ENCODE data around the gene CMPK2. TPM values are rescaled to one million over a fixed set of nuclear protein-coding genes. Genes with fewer than 3 reads are reported as not detected.

The CMPK2 gene
- total and polyA plus RNA-seq, 7 donors, result 1.8 to 26.1 (median 9.3) TPM

DNA sequence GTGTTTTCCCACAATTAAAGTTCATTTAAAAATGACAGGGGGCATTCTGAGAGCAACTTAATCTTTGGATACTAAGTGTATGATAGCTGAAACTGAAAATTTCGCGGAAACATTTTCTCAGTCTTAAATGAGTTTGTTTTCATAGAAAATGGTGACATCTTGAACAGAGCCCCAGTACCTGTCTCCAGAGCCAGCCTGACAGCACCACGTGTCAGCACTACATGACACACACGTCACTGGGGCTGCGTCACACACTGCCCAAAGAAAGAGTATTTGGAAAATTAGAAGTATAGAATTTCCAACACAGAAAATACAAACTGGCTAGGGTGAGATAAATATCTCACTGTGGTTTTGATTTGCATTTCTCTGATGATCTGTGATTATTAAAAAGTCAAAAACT, 50.8 kb downstream of the CMPK2 start:
- DNase-seq, result no peak

DNA sequence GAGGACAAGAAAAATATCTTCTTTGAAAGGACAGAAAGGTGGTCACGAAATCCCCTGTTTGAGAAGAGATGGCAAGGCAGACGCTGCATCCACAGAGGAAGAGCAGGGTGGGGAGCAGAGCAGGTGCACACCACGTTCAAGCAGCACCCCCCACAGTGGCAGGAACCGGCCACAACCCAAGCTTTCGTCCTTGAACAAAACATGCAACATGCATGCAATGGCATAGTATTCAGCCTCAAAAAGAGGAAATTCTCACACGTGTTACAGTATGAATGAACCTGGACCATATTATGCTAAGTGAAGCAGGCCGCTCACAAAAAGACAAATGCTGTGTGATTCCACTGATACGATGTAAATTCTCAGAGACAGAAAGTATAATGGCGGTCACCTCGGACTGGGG, 51.4 kb downstream of the CMPK2 start:
- Histone ChIP-seq H3K9me3 (no peaks in the 10 kb centered on the region), H3K27ac (no peak overlapping the region), H3K4me3 (no peak overlapping the region), H3K4me1 (no peaks in the 10 kb centered on the region), H3K36me3 (no peaks in the 10 kb centered on the region), H3K27me3 (no peaks in the 10 kb centered on the region)
- TF ChIP-seq EP300 (IDR thresholded peaks at IDR 0.05) (no peak), POLR2AphosphoS5 (IDR thresholded peaks at IDR 0.05) (no peak), POLR2A (IDR thresholded peaks at IDR 0.05) (no peak)
- TF ChIP-seq, protein P1, sequence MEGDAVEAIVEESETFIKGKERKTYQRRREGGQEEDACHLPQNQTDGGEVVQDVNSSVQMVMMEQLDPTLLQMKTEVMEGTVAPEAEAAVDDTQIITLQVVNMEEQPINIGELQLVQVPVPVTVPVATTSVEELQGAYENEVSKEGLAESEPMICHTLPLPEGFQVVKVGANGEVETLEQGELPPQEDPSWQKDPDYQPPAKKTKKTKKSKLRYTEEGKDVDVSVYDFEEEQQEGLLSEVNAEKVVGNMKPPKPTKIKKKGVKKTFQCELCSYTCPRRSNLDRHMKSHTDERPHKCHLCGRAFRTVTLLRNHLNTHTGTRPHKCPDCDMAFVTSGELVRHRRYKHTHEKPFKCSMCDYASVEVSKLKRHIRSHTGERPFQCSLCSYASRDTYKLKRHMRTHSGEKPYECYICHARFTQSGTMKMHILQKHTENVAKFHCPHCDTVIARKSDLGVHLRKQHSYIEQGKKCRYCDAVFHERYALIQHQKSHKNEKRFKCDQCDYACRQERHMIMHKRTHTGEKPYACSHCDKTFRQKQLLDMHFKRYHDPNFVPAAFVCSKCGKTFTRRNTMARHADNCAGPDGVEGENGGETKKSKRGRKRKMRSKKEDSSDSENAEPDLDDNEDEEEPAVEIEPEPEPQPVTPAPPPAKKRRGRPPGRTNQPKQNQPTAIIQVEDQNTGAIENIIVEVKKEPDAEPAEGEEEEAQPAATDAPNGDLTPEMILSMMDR (IDR thresholded peaks at IDR 0.05), result no peak
- DNase-seq, result no peak
- WGBS, 2 donors, result 84 to 85% methylated on average over 10 of the region's 10 CpGs
- intact Hi-C loops (cut with DNase I), result no loop called here

More for the DNA sequence above, 50.8 kb downstream of the CMPK2 start:
- Histone ChIP-seq H3K4me1 (no peaks in the 10 kb centered on the region), H3K36me3 (no peaks in the 10 kb centered on the region), H3K27me3 (no peaks in the 10 kb centered on the region), H3K27ac (no peak overlapping the region), H3K9me3 (no peaks in the 10 kb centered on the region), H3K4me3 (no peak overlapping the region)
- no peak for TF ChIP-seq POLR2A (IDR thresholded peaks at IDR 0.05)
- TF ChIP-seq POLR2AphosphoS5 (IDR thresholded peaks at IDR 0.05), result no peak
- TF ChIP-seq, protein P1 (IDR thresholded peaks at IDR 0.05), result no peak
- TF ChIP-seq EP300 (IDR thresholded peaks at IDR 0.05), result no peak
- intact Hi-C loops (cut with DNase I), result no loop called here
- WGBS, 2 donors, result 90 to 92% methylated on average over 5 of the region's 5 CpGs

DNA sequence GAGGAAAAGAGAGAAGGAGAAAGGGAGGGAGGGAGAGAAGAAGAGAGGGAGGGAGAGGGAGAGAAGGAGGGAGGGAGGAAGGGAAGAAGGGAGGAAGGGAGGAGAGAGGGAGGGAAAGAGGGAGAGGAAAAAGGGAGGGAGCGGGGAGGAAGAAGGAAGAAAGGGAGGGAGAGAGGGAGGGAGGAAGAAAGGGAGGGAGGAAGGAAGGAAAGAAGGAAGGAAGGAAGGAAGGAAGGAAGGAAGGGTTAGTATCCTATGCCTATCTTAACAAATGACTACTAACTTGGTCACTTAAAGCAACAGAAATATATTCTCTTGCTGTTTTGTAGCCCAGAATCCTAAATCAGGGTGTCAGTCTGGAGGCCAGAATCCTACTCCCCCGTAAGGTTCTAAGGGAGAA, 52.1 kb downstream of the CMPK2 start:
- 91 to 96% methylated on average over 2 of the region's 2 CpGs for WGBS, 2 donors
- no peak overlapping the region for H3K27ac ChIP-seq
- DNase-seq, result no peak

DNA sequence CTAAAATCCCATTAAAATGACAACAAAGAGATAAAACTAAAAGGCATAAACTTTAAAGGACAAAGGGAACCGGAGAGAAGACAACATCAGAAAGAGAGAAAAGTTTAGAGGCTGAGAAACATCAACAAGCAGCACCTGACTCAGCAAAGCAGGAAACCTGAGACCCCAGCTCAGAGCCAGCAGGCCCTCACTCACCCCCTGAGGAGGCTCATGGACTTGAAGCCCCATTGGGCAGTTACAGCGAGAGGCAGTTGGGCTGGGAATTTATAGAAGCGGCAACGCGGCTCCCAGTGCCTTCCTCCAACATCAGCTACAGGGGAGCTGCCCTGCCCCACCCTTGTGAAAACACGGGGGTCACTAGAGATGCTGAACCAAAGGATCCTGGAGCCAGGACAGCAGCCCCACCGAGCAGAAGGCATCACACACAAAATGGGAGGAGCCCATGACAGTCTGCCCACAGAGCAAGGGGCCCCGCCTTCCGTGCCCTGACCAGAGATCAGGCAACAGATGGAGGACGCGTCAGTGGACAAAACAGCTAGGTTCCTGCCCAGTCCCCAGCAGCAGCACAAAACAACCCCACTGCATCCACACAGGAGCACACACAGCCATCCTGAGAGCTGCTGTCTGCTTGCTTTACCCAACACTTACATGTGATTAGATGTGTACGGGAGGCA, 52.7 kb downstream of the CMPK2 start:
- Histone ChIP-seq H3K27me3 (no peaks in the 10 kb centered on the region), H3K36me3 (no peaks in the 10 kb centered on the region), H3K9me3 (no peaks in the 10 kb centered on the region), H3K4me1 (no peaks in the 10 kb centered on the region), H3K27ac (no peak overlapping the region), H3K4me3 (no peak overlapping the region)
- WGBS, 2 donors, result 65 to 78% methylated on average over 12 of the region's 12 CpGs
- TF ChIP-seq POLR2AphosphoS5 (IDR thresholded peaks at IDR 0.05) (no peak), EP300 (IDR thresholded peaks at IDR 0.05) (no peak), POLR2A (IDR thresholded peaks at IDR 0.05) (no peak)
- TF ChIP-seq, protein P1 (IDR thresholded peaks at IDR 0.05), result no peak
- no peak for DNase-seq
- intact Hi-C loops (cut with DNase I), result no loop called here

More for the DNA sequence above, 52.1 kb downstream of the CMPK2 start:
- no peak for TF ChIP-seq POLR2A (IDR thresholded peaks at IDR 0.05)
- TF ChIP-seq EP300 (IDR thresholded peaks at IDR 0.05), result no peak
- TF ChIP-seq, protein P1 (IDR thresholded peaks at IDR 0.05), result no peak
- no peak for TF ChIP-seq POLR2AphosphoS5 (IDR thresholded peaks at IDR 0.05)
- H3K9me3 ChIP-seq, result no peaks in the 10 kb centered on the region
- no peak overlapping the region for H3K4me3 ChIP-seq
- intact Hi-C loops (cut with DNase I), result no loop called here
- no peaks in the 10 kb centered on the region for H3K27me3 ChIP-seq
- no peaks in the 10 kb centered on the region for H3K4me1 ChIP-seq
- no peaks in the 10 kb centered on the region for H3K36me3 ChIP-seq

DNA sequence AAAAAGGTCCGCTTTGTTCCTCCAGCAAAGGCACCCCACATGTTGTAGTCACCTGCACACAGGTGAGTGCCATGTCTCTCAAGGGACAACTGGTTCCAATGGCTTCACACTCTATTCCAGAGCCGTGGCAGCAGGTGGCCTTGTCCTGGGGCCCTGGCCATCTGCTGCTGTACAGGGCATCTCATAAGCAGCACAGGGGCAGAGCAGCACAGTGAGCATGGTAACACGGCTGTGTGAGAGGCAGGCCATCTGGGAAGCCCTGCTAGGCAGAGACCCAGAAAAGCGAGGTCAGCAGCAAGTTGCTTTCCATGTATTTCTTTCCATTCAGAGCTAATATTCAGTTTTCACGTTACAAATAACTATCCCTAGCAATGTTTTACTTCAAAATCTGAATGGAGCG, 54.7 kb downstream of the CMPK2 start:
- H3K9me3 ChIP-seq, result no peaks in the 10 kb centered on the region
- no peak overlapping the region for H3K4me3 ChIP-seq
- 83 to 90% methylated on average over 6 of the region's 6 CpGs for WGBS, 2 donors
- H3K27ac ChIP-seq, result no peak overlapping the region
- no peaks in the 10 kb centered on the region for H3K4me1 ChIP-seq
- DNase-seq, result no peak
- intact Hi-C loops (cut with DNase I), result no loop called here
- no peaks in the 10 kb centered on the region for H3K36me3 ChIP-seq
- H3K27me3 ChIP-seq, result no peaks in the 10 kb centered on the region
- TF ChIP-seq, protein P1 (IDR thresholded peaks at IDR 0.05), result no peak
- TF ChIP-seq POLR2AphosphoS5 (IDR thresholded peaks at IDR 0.05) (no peak), EP300 (IDR thresholded peaks at IDR 0.05) (no peak), POLR2A (IDR thresholded peaks at IDR 0.05) (no peak)

Measured in sigmoid colon (tissue), 7 donors.